ENCODE data around the gene SYT5. TPM values are rescaled to one million over a fixed set of nuclear protein-coding genes. Genes with fewer than 3 reads are reported as not detected.

SYT5 gene
- total RNA-seq, result 0.29 TPM in 1 of 2 replicates, not detected in the other

GRCh38 chr19:55179606-55180484 is at the start of gene SYT5:
Gene SYT5 (minus strand): TSS chr19:55180289. CDS start chr19:55179041, 1,248 bp downstream.
- no peak for TF ChIP-seq CTCF (conservative IDR thresholded peaks at IDR 0.05; ENCODE audit: low read depth, low read length)
- peak within 1 kb of the TSS; percentile 40 for H3K4me3 ChIP-seq (ENCODE audit: low read depth, low read length)
- no peak for DNase-seq (ENCODE audit: low read depth)

DNA sequence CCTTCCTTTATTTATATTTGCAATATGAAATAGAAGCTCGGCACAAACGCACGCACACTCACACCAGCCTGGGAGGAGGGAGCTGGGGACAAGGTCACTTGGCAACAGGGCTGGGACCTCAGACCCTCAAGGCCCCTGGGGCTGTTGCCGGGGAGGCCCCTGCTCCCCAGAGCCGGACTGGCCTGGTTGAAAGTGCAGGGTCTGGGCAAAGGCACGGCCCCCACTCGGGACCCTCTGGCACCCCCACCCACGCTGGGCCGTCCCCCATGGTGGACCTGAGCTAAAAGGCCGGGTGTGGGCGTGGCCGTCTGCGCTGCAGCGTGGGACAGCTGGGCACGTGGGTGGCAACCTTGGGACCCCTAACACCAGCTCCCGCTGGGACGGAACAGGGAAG is 49.7 kb upstream of the SYT5 start:
- DNase-seq (ENCODE audit: low read depth), result no peak
- no peak overlapping the region for H3K4me3 ChIP-seq (ENCODE audit: low read depth, low read length)
- TF ChIP-seq CTCF (conservative IDR thresholded peaks at IDR 0.05; ENCODE audit: low read depth, low read length), result no peak

- no peak overlapping the region for H3K4me3 ChIP-seq (ENCODE audit: low read depth, low read length)
- no peak for TF ChIP-seq CTCF (conservative IDR thresholded peaks at IDR 0.05; ENCODE audit: low read depth, low read length)
- no peak for DNase-seq (ENCODE audit: low read depth)
These were observed 49.2 kb upstream of the SYT5 start for GRCh38 chr19:55229145-55229788.

DNA sequence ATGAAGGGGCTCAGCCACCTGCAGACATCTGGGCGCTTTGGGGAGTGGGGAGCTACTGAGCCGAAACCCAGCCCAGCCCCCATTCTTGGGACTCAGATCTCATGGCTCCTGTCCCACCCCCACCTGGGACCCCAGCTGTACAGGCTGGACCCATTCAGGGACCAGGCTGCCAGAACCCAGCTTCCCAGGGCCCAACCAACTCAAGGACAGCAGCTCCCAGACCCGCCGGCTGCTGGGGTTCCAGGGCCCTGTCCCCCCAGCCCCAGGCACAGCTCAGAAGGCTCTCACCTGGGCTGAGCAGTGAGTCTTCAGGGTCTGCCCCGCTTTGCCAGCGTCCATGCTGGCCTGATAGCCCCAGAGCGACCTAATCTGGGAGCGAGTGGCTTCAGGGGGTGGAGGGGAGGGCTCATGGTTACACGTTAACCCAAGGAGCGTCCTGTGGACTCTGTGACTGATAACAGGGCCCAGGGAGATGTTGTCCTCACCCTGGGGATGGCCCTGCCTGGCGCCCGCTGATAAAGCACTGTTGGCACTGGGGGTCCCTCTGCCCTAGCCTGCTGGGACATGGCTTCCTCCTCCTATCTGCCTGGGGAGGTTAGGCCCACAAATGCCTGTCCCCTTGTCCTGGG is 48.4 kb upstream of the SYT5 start, which contains the start of gene TMEM86B:
TMEM86B (minus strand) TSS at position 361 of the 629 bp plus-strand sequence; CDS start at position 339, 22 bp downstream.
- DNase-seq (ENCODE audit: low read depth), result no peak
- TF ChIP-seq CTCF (conservative IDR thresholded peaks at IDR 0.05; ENCODE audit: low read depth, low read length), result no peak
- H3K4me3 ChIP-seq (ENCODE audit: low read depth, low read length), result no peak within 1 kb of the TSS

DNA sequence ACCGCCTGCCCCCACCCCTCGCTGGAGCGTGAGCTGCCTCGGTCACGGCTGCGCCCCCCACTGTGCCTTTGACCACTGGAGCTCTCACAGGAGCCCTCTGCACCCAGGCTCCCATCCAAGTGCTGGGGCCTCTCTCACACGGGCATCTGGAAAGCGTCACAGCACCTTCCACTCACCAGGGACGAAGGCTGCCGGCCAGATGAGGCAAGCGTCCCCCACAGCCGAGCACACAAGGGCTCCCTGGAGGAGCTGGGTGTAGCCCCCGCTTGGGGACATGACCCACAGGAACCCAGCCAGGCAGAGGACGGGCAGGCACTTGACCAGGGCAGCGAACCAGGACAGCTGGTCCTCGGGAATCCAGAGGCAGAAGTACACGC is 47.9 kb upstream of the SYT5 start:
- TF ChIP-seq CTCF (conservative IDR thresholded peaks at IDR 0.05; ENCODE audit: low read depth, low read length), result no peak
- DNase-seq (ENCODE audit: low read depth), result no peak
- no peak overlapping the region for H3K4me3 ChIP-seq (ENCODE audit: low read depth, low read length)

DNA sequence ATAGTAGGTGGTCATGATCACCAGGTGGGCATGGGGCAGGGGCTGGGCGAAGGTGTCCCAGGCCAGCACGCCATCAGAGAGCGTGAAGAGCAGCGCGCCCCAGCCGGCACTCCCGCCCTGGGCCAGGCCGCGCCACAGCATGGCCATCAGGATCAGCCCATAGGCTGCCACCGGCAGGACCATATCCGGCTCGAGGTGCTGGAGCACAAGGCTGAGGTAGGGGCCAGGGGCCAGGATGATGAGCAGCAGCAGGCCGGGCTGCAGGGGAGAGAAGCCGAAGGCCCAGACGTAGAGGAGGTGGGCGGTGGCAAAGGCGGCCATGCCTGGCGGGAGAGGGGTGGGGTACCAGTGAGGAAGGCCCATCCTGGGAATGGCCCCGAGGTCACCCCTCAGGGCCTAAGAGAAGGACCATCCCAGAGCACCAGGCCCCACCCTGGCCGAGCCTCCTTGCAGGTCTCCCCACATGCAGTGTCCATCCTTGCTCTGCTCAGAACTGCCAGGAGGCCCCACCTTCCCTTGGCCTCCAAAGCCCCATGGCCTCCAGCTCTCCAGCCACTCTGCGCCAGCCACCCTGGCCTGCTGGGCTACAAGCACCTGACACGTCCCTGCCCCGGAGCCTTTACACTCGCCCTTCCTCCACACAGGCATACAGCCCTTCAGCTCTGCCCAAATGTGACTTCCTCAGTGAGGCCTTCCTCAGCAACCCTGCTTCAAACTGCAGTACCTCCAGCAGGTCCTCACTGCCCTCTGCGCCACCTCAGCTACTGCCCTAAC is 47.3 kb upstream of the SYT5 start:
- no peak for DNase-seq (ENCODE audit: low read depth)
- no peak for TF ChIP-seq CTCF (conservative IDR thresholded peaks at IDR 0.05; ENCODE audit: low read depth, low read length)
- H3K4me3 ChIP-seq (ENCODE audit: low read depth, low read length), result no peak overlapping the region

Data from epithelial cell of proximal tubule (primary cell).